Measurements from ENCODE around the gene ST13. TPM values are rescaled to one million over a fixed set of nuclear protein-coding genes. Genes with fewer than 3 reads are reported as not detected.
"Not testable (repeated sequence)": the region's sequence is repeated elsewhere in the genome, so short reads cannot be mapped to it uniquely, and the experiment has no call there.

ST13 gene
- total RNA-seq, 2 experiments from 2014 or later: 164 to 170 TPM

DNA sequence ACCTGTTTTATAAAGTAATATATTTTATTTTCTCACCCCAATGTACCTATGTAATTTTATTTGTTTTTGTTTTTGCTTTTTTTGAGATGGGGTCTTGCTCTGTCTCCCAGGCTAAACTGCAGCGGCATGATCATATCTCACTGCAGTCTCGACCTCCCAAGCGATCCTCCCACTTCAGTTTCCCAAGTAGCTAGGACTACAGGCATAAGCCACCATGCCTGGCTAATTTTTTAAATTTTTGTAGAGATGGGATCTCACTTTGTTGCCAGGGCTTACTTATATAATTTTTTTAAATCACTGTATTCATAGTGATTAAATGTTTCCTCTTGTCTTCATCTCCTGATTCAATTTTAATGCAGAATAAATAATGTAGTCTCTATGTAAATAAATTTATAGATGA lies 18.7 kb upstream of the ST13 start:
- TF ChIP-seq, protein P1, sequence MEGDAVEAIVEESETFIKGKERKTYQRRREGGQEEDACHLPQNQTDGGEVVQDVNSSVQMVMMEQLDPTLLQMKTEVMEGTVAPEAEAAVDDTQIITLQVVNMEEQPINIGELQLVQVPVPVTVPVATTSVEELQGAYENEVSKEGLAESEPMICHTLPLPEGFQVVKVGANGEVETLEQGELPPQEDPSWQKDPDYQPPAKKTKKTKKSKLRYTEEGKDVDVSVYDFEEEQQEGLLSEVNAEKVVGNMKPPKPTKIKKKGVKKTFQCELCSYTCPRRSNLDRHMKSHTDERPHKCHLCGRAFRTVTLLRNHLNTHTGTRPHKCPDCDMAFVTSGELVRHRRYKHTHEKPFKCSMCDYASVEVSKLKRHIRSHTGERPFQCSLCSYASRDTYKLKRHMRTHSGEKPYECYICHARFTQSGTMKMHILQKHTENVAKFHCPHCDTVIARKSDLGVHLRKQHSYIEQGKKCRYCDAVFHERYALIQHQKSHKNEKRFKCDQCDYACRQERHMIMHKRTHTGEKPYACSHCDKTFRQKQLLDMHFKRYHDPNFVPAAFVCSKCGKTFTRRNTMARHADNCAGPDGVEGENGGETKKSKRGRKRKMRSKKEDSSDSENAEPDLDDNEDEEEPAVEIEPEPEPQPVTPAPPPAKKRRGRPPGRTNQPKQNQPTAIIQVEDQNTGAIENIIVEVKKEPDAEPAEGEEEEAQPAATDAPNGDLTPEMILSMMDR (IDR thresholded peaks at IDR 0.05): no peak
- Histone ChIP-seq H3K4me1 (ENCODE audit: insufficient read depth, low read length) (no peaks in the 10 kb centered on the region), H3K27ac (ENCODE audit: low read depth in 1 of 2, low read length in 2 of 2) (no peak overlapping the region), H3K36me3 (ENCODE audit: insufficient read depth, low read length) (peaks cover 14% of the 10 kb centered on the region), H3K4me3 (ENCODE audit: low read length) (no peak overlapping the region), H3K27me3 (ENCODE audit: control insufficient read depth in 1 of 2, insufficient read depth in 2 of 2, low read length in 2 of 2) (no peaks in the 10 kb centered on the region), H3K9me3 (ENCODE audit: control insufficient read depth in 1 of 2, insufficient read depth in 1 of 2, low read length in 2 of 2) (no peaks in the 10 kb centered on the region)
- Mint-ChIP-seq H3K4me1 (ENCODE audit: low read depth) (no peaks in the 10 kb centered on the region), H3K27me3 (no peaks in the 10 kb centered on the region), H3K27ac (no peak overlapping the region), H3K9me3 (no peaks in the 10 kb centered on the region), H3K4me3 (no peak overlapping the region), H3K36me3 (ENCODE audit: low read depth) (peaks cover 47% of the 10 kb centered on the region)
- ChIA-PET CTCF (interaction anchor here (1.6 kb wide), 1 partner anchor 8 kb away, joined by 5 read pairs; no protein-coding TSS in a partner anchor), POLR2A (no interaction called here)
- no peak for ATAC-seq (ENCODE audit: poor library complexity)
- intact Hi-C loops (cut with DNase I, micrococcal nuclease): no loop called here
- DNase-seq: no peak

DNA sequence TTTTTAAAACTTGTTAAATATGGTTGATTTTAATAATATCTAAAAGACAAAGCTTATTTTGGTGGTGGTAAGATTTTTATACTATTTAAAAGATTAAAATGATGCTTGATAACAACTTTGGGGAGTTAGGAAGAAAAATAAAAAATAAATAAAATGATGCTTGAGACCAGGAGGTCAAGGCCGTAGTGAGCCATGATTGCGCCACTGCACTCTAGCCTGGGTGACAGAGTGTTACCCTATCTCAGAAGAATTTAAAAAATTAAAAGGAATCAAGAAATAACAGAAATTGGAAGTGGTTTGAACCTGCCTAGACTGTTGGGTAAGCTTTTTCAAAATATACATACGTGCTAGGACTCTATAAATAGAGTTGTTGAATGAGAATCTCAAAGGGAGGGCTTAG lies 17.6 kb upstream of the ST13 start:
- intact Hi-C loops (cut with DNase I, micrococcal nuclease): no loop called here
- H3K27ac ChIP-seq (ENCODE audit: low read depth in 1 of 2, low read length in 2 of 2): no peak overlapping the region
- no peaks in the 10 kb centered on the region for H3K9me3 Mint-ChIP-seq
- H3K4me1 Mint-ChIP-seq (ENCODE audit: low read depth): no peaks in the 10 kb centered on the region
- no peaks in the 10 kb centered on the region for H3K27me3 ChIP-seq (ENCODE audit: control insufficient read depth in 1 of 2, insufficient read depth in 2 of 2, low read length in 2 of 2)
- H3K4me3 Mint-ChIP-seq: no peak overlapping the region
- TF ChIP-seq, protein P1 (IDR thresholded peaks at IDR 0.05): no peak
- DNase-seq (no peak), ATAC-seq (ENCODE audit: poor library complexity) (no peak)
- H3K4me3 ChIP-seq (ENCODE audit: low read length): no peak overlapping the region
- H3K4me1 ChIP-seq (ENCODE audit: insufficient read depth, low read length): no peaks in the 10 kb centered on the region
- H3K36me3 ChIP-seq (ENCODE audit: insufficient read depth, low read length): peaks cover 14% of the 10 kb centered on the region
- ChIA-PET CTCF (no interaction called here), POLR2A (interaction anchor here (0.6 kb wide), 1 partner anchor 25 kb away, joined by 4 read pairs; no protein-coding TSS in a partner anchor)
- H3K36me3 Mint-ChIP-seq (ENCODE audit: low read depth): peaks cover 50% of the 10 kb centered on the region
- no peaks in the 10 kb centered on the region for H3K27me3 Mint-ChIP-seq
- no peaks in the 10 kb centered on the region for H3K9me3 ChIP-seq (ENCODE audit: control insufficient read depth in 1 of 2, insufficient read depth in 1 of 2, low read length in 2 of 2)
- no peak overlapping the region for H3K27ac Mint-ChIP-seq

DNA sequence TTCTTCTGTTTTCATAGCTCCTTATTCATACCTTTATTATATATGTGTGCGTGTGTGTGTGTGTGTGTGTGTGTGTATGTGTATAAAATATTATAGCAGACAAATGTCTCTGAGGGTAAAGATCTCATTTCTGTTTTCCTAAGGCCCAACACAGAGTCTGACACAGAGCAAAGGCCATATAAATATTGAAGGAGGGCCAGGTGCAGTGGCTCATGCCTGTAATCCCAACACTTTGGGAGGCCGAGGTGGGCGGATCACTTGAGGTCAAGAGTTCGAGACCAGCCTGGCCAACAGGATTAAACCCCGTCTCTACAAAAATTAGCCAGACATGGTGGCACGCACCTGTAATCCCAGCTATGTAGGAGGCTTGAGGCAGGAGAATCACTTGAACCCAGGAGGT lies 11.9 kb upstream of the ST13 start:
- peaks cover 29% of the 10 kb centered on the region for H3K4me1 Mint-ChIP-seq (ENCODE audit: low read depth)
- intact Hi-C loops (cut with DNase I, micrococcal nuclease); ATAC-seq (ENCODE audit: poor library complexity); H3K27ac ChIP-seq (ENCODE audit: low read depth in 1 of 2, low read length in 2 of 2); H3K9me3 Mint-ChIP-seq; H3K27me3 Mint-ChIP-seq; DNase-seq; H3K27ac Mint-ChIP-seq; H3K9me3 ChIP-seq (ENCODE audit: control insufficient read depth in 1 of 2, insufficient read depth in 1 of 2, low read length in 2 of 2); H3K4me3 Mint-ChIP-seq; H3K4me3 ChIP-seq (ENCODE audit: low read length); H3K36me3 ChIP-seq (ENCODE audit: insufficient read depth, low read length); H3K4me1 ChIP-seq (ENCODE audit: insufficient read depth, low read length); H3K27me3 ChIP-seq (ENCODE audit: control insufficient read depth in 1 of 2, insufficient read depth in 2 of 2, low read length in 2 of 2): not testable (repeated sequence)
- ChIA-PET POLR2A (interaction anchor here (0.7 kb wide), 1 partner anchor 225 kb away, joined by 3 read pairs; no protein-coding TSS in a partner anchor), CTCF (interaction anchor here (1.2 to 1.4 kb wide), 2 partner anchors 12 to 54 kb away, joined by 3 read pairs; partner anchors contain the start of gene ST13)
- peaks cover 27% of the 10 kb centered on the region for H3K36me3 Mint-ChIP-seq (ENCODE audit: low read depth)

DNA sequence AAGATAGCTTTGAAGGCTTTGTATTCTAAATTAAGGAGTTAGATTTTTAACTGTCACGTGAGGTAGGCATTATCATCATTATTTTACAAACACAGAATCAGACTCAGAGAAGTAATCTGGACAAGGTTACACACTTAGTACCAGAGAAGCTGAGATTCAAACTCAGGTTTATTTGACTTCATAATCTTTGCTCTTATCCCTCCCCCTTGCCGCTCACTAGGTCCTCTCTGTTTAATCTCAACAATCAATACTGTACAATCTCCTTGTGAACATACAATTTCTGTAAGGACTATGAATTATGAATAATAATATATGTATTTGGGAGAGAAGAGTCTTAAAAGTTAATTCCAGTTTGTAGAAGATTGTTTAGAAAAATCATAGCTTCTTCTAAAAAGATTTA lies 10.7 kb upstream of the ST13 start:
- peaks cover 34% of the 10 kb centered on the region for H3K4me1 Mint-ChIP-seq (ENCODE audit: low read depth)
- no peaks in the 10 kb centered on the region for H3K4me1 ChIP-seq (ENCODE audit: insufficient read depth, low read length)
- H3K36me3 Mint-ChIP-seq (ENCODE audit: low read depth): peaks cover 29% of the 10 kb centered on the region
- intact Hi-C loops (cut with DNase I, micrococcal nuclease): no loop called here
- no peaks in the 10 kb centered on the region for H3K9me3 ChIP-seq (ENCODE audit: control insufficient read depth in 1 of 2, insufficient read depth in 1 of 2, low read length in 2 of 2)
- no peaks in the 10 kb centered on the region for H3K27me3 Mint-ChIP-seq
- DNase-seq (no peak), ATAC-seq (ENCODE audit: poor library complexity) (no peak)
- TF ChIP-seq, protein P1 (IDR thresholded peaks at IDR 0.05): no peak
- H3K36me3 ChIP-seq (ENCODE audit: insufficient read depth, low read length): peaks cover 8% of the 10 kb centered on the region
- no peaks in the 10 kb centered on the region for H3K9me3 Mint-ChIP-seq
- no peaks in the 10 kb centered on the region for H3K27me3 ChIP-seq (ENCODE audit: control insufficient read depth in 1 of 2, insufficient read depth in 2 of 2, low read length in 2 of 2)
- CTCF ChIA-PET: interaction anchor here (1.0 to 1.2 kb wide), 2 partner anchors 9 to 11 kb away, joined by 3 to 5 read pairs; partner anchors contain the start of gene ST13
- H3K27ac ChIP-seq (ENCODE audit: low read depth in 1 of 2, low read length in 2 of 2): no peak overlapping the region
- H3K4me3 Mint-ChIP-seq: no peak overlapping the region
- POLR2A ChIA-PET: interaction anchor here (1.3 kb wide), 1 partner anchor 32 kb away, joined by 4 read pairs; no protein-coding TSS in a partner anchor
- H3K4me3 ChIP-seq (ENCODE audit: low read length): no peak overlapping the region
- no peak overlapping the region for H3K27ac Mint-ChIP-seq

Data from CD4-positive, alpha-beta T cell (primary cell).